Kidney epithelial cell (primary cell): ENCODE results near the gene AFTPH. TPM values are rescaled to one million over a fixed set of nuclear protein-coding genes. Genes with fewer than 3 reads are reported as not detected.

ENCODE experiments used
- DNase-seq: peaks from one replicate; pipeline ENCODE4 v3.0.0-alpha.2; 2010; ENCODE audit warnings: low read depth
- H3K27me3 ChIP-seq: 2 replicates; pipeline ENCODE4 v1.6.0; 2011; ENCODE audit warnings: low read length; ENCODE audit not compliant: control insufficient read depth, insufficient read depth
- H3K36me3 ChIP-seq: 2 replicates; pipeline ENCODE4 v1.5.1; 2011; ENCODE audit warnings: low read length; ENCODE audit not compliant: control insufficient read depth, insufficient read depth
- H3K4me3 ChIP-seq: 2 replicates; pipeline ENCODE4 v1.5.1; 2011; ENCODE audit warnings: low read depth, mild to moderate bottlenecking, control low read depth, low read length
- total RNA-seq: library from RNA; depleted of rRNA; stranded (reverse); fragments of >200 nt; gene quantifications from 2 replicates; pipeline ENCODE4 v1.2.3, GENCODE V29; 2015
- TF ChIP-seq, protein P1 (sequence below): IDR thresholded peaks from 2 replicates; pipeline ENCODE4 v1.5.1; 2011; ENCODE audit warnings: mild to moderate bottlenecking, moderate library complexity, low read length, control low read depth, inconsistent platforms; ENCODE audit not compliant: insufficient read depth, poor library complexity, severe bottlenecking

The AFTPH gene
- total RNA-seq, 1 donor from 2014 or later, result 20.3 TPM

DNA sequence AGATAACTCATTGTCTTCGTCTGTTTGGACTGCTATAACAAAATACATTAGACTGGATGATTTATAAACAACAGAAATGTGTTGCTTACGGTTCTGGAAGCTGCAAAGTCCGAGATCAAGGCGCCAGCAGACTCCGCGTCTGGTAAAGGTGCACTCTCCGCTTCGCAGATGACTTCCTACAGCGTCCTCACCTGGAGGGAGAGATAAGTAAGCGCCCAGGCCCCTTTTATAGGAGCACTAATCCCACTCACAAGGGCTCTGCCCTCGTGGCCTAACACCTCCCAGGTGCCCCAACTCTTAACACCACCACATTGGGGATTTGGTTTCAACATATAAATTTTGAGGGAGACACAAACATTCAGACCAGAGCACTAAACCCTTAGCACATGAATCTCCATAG lies 78.3 kb downstream of the AFTPH start:
- Histone ChIP-seq H3K4me3 (no peak overlapping the region), H3K27me3 (no peaks in the 10 kb centered on the region), H3K36me3 (no peaks in the 10 kb centered on the region)
- TF ChIP-seq, protein P1, sequence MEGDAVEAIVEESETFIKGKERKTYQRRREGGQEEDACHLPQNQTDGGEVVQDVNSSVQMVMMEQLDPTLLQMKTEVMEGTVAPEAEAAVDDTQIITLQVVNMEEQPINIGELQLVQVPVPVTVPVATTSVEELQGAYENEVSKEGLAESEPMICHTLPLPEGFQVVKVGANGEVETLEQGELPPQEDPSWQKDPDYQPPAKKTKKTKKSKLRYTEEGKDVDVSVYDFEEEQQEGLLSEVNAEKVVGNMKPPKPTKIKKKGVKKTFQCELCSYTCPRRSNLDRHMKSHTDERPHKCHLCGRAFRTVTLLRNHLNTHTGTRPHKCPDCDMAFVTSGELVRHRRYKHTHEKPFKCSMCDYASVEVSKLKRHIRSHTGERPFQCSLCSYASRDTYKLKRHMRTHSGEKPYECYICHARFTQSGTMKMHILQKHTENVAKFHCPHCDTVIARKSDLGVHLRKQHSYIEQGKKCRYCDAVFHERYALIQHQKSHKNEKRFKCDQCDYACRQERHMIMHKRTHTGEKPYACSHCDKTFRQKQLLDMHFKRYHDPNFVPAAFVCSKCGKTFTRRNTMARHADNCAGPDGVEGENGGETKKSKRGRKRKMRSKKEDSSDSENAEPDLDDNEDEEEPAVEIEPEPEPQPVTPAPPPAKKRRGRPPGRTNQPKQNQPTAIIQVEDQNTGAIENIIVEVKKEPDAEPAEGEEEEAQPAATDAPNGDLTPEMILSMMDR, result no peak
- no peak for DNase-seq

DNA sequence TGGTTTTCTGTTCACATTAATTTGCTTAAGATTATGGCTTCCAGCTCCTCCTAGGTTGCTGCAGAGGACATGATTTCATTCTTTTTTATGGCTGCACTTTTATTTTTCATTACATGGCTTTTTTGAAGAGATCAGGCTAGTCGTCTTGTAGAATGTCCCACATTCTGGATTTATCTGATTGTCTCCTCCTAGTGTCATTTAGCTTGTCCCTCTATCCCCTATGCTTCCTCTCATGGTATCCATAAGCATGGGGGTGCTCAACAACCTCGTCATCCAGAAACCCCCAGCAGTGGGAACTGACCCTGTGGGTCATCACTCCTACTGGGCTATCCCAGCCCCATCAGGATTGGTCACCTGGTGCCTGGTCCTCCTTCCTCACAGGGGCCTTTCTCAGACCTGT lies 80.0 kb downstream of the AFTPH start:
- Histone ChIP-seq H3K4me3 (no peak overlapping the region), H3K36me3 (no peaks in the 10 kb centered on the region), H3K27me3 (no peaks in the 10 kb centered on the region)
- DNase-seq, result no peak
- TF ChIP-seq, protein P1, result no peak

DNA sequence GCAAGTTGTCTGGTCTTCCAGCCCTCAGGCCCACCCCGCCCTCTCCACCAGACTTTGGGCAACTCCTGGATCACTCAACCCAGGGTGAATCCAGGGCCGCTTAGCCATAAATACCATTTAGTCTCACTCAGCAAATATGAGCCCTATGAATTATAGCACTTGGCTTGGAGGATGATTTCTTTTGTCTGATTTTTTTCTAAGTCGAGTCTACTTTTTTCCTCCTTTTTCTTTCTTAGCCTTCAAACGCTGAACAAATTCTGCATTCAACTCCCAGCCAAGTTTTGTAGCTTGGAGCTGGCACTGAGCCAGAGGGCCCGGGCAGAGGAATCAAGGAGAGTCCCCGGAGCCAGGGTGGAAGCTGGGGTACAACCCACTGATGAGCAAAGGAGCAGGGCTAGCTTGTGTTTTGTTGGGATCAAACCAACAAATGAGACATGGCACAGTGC lies 80.9 kb downstream of the AFTPH start:
- DNase-seq, result no peak
- H3K27me3 ChIP-seq, result no peaks in the 10 kb centered on the region
- TF ChIP-seq, protein P1, result no peak
- no peaks in the 10 kb centered on the region for H3K36me3 ChIP-seq
- no peak overlapping the region for H3K4me3 ChIP-seq

DNA sequence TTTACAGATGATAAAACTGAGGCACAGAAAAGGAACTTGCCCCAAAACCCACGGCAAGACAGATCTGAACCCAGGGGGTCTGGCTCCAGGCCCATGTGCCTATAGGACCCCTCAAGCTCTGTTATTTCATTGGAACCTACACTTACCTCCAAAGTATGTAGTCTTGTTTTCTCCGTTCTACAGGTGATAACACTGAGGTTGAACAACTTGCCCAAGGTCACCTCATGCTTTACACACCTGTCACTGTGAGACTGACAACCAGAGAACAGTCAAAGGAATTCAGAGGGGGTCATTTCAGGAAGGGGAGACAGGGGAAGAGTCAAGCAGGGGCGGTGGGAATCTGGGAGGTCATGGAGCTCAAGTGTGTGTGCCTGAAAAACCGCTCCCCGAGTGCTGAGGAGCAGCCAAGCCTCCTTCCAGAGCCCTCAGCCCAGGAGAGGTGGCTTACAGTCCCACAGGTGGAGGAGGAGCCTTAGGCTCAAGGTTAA lies 81.9 kb downstream of the AFTPH start:
- Histone ChIP-seq H3K36me3 (no peaks in the 10 kb centered on the region), H3K4me3 (no peak overlapping the region), H3K27me3 (no peaks in the 10 kb centered on the region)
- DNase-seq, result no peak
- TF ChIP-seq, protein P1, result no peak

DNA sequence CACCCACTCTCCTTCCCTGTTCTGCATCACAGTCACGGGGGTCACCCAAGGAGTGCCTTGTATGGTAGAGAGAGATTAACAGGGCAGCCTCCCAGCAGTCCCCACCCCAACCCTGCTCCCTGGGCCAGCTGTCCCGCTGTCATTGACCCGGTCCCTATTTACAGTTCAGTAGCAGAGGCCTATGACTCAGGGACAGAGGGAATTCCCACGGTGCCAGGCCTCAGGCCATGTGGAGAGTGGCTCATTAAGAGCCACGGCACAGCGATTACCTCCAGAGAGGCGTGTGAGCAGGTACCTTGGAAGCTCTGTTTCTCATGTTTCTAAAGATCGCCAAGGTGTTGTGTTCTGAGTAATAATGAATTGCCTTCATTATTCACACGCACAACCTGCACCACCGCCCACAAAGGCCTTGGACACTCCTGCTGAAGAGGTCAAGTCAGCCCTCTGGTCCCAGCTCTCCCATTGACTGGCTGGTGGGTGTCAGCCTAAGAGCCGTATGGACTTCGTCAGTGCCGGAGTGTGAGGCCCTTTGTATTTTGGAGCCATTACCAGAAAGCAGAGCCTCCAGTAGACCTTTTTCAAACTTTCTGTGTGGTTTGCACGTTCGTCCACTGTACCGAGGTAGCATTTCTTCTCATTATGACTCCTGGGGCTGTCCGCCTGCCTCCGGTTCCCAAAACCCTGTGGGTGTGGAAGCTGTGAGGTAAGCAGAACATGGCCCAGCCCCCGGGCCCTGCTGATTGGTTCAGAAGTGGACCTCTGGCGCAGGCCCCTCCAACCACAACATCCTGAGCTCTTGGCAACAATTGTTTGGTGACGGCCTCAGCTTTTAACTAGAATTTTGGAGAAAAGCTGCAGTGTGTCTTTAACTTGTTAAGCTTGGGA lies 82.6 kb downstream of the AFTPH start:
- Histone ChIP-seq H3K27me3 (no peaks in the 10 kb centered on the region), H3K4me3 (no peak overlapping the region), H3K36me3 (no peaks in the 10 kb centered on the region)
- peak; percentile 41 for DNase-seq
- TF ChIP-seq, protein P1, result no peak
